ENCODE data around the gene ATG3. TPM values are rescaled to one million over a fixed set of nuclear protein-coding genes. Genes with fewer than 3 reads are reported as not detected.

ATG3 gene
- total and polyA plus RNA-seq, 12 donors, result 14.0 to 64.3 (median 42.8) TPM

GRCh38 chr3:112482675-112483074, 79.1 kb downstream of the ATG3 start:
- H3K27ac ChIP-seq, result no peak overlapping the region
- ATAC-seq (no peak), DNase-seq (no peak)
- TF ChIP-seq CTCF (IDR thresholded peaks at IDR 0.05), result no peak
- H3K36me3 ChIP-seq, result no peaks in the 10 kb centered on the region
- H3K27me3 ChIP-seq, result no peaks in the 10 kb centered on the region
- H3K4me1 ChIP-seq, result peaks cover 0 to 8% (median 0%) of the 10 kb centered on the region in 9 donors
- intact Hi-C loops (cut with DNase I), result no loop called here
- 65 to 80% methylated on average over 1 of the region's 1 CpG for WGBS, 2 donors
- no peaks in the 10 kb centered on the region for H3K9me3 ChIP-seq
- H3K4me3 ChIP-seq, result no peak overlapping the region

Other genes starting within 250 kb of the ATG3 start
- gene CD200, start 228.8 kb downstream of the ATG3 start, total RNA-seq, result 1 to 10 TPM in 6 of 10 donors, under 1 TPM in 4; 0.82 to 3.3 (median 1.5) TPM
- gene CD200, start 228.8 kb downstream of the ATG3 start, polyA plus RNA-seq, result 1 to 10 TPM in 1 of 2 donors, under 1 TPM in 1; 0.44 to 1.3 TPM
- gene BTLA, start 62.5 kb downstream of the ATG3 start, total RNA-seq, result under 1 TPM in 4 of 10 donors, not detected in 6; 0.07 to 0.97 (median 0.18) TPM
- gene BTLA, start 62.5 kb downstream of the ATG3 start, polyA plus RNA-seq, result under 1 TPM in 1 of 2 donors, not detected in 1; 0.03 TPM
- 10 to 100 TPM; 12.0 to 25.7 (median 15.1) TPM for gene SLC35A5, start 83 bp upstream of the ATG3 start, total RNA-seq
- gene SLC35A5, start 83 bp upstream of the ATG3 start, polyA plus RNA-seq, result 1 to 10 TPM; 6.1 to 9.2 TPM
- gene CCDC80, start 79.2 kb upstream of the ATG3 start, total RNA-seq, result 100 to 1,000 TPM in 5 of 10 donors, 10 to 100 TPM in 5; 38.6 to 223 (median 99.3) TPM
- gene CCDC80, start 79.2 kb upstream of the ATG3 start, polyA plus RNA-seq, result 10 to 100 TPM; 19.8 to 28.7 TPM

Data from heart right ventricle (tissue), 16 donors.